OCI-LY1 (cell line): ENCODE data around the gene IGFBP2.

Experiments
- H2AFZ ChIP-seq: fragments of 200-600 bp; sonication (generic), shearing (Covaris generic); 2 replicates; pipeline ENCODE4 v1.6.0; 2014; ENCODE audit warnings: antibody characterized with exemption, mild to moderate bottlenecking, low read length
- H3F3A ChIP-seq: fragments of 200-600 bp; sonication (generic), shearing (Covaris generic); 2 replicates; pipeline ENCODE4 v1.6.0; 2014; ENCODE audit warnings: mild to moderate bottlenecking, antibody characterized with exemption, low read length, moderate library complexity; ENCODE audit not compliant: insufficient read depth
- H3K27ac ChIP-seq: fragments of 200-600 bp; sonication (generic); 2 replicates; pipeline ENCODE4 v1.5.1; 2014; ENCODE audit warnings: low read length, mixed run types, mild to moderate bottlenecking, low read depth; ENCODE audit not compliant: poor library complexity, severe bottlenecking
- H3K27me3 ChIP-seq: fragments of 200-600 bp; sonication (generic); 2 replicates; pipeline ENCODE4 v1.6.0; 2014; ENCODE audit warnings: antibody characterized with exemption, mild to moderate bottlenecking, low read length, moderate library complexity; ENCODE audit not compliant: insufficient read depth
- H3K36me3 ChIP-seq: fragments of 200-600 bp; sonication (generic); 2 replicates; pipeline ENCODE4 v1.6.1; 2014; ENCODE audit warnings: mild to moderate bottlenecking, antibody characterized with exemption, low read length, moderate library complexity, mixed read lengths; ENCODE audit not compliant: insufficient read depth
- H3K4me1 ChIP-seq: fragments of 200-600 bp; sonication (generic); 2 replicates; pipeline ENCODE4 v1.5.1; 2014; ENCODE audit warnings: mild to moderate bottlenecking, low read length, moderate library complexity; ENCODE audit not compliant: insufficient read depth, severe bottlenecking
- H3K4me2 ChIP-seq: fragments of 200-600 bp; sonication (generic), shearing (Covaris generic); 2 replicates; pipeline ENCODE4 v1.6.1; 2014; ENCODE audit warnings: low read length
- H3K4me3 ChIP-seq: fragments of 200-600 bp; sonication (generic); 2 replicates; pipeline ENCODE4 v1.5.1; 2014; ENCODE audit warnings: low read length, low read depth, mild to moderate bottlenecking, mixed read lengths; ENCODE audit not compliant: poor library complexity, severe bottlenecking
- H3K79me2 ChIP-seq: fragments of 200-600 bp; shearing (Covaris generic); 2 replicates; pipeline ENCODE4 v1.6.1; 2016; ENCODE audit warnings: mixed run types, low read length, mixed read lengths; ENCODE audit not compliant: insufficient read depth
- H3K9ac ChIP-seq: fragments of 200-600 bp; sonication (generic), shearing (Covaris generic); 2 replicates; pipeline ENCODE4 v1.6.1; 2014; ENCODE audit warnings: mild to moderate bottlenecking, low read length, mixed read lengths
- H3K9me2 ChIP-seq: fragments of 200-600 bp; sonication (generic), shearing (Covaris generic); 2 replicates; pipeline ENCODE4 v1.6.1; 2014; ENCODE audit warnings: low read depth, mild to moderate bottlenecking, low read length, mixed read lengths
- H3K9me3 ChIP-seq: fragments of 200-600 bp; shearing (Covaris generic); 2 replicates; pipeline ENCODE4 v1.6.1; 2014; ENCODE audit warnings: low read length, mixed read lengths
- H4K20me1 ChIP-seq: fragments of 200-600 bp; sonication (generic), shearing (Covaris generic); 2 replicates; pipeline ENCODE4 v1.6.0; 2016; ENCODE audit warnings: mild to moderate bottlenecking, low read length; ENCODE audit not compliant: insufficient read depth
- CTCF ChIP-seq: fragments of 200-600 bp; sonication (generic), shearing (Covaris generic); IDR thresholded peaks from 2 replicates; pipeline ENCODE4 v1.5.1; 2017; ENCODE audit warnings: mild to moderate bottlenecking, antibody characterized with exemption, low read length, moderate library complexity, mixed read lengths
- EZH2 ChIP-seq: fragments of 200-600 bp; sonication (generic), shearing (Covaris generic); IDR thresholded peaks from 2 replicates; pipeline ENCODE4 v1.8.0; 2017; ENCODE audit warnings: borderline replicate concordance, mixed run types, mild to moderate bottlenecking, antibody characterized with exemption, low read length, moderate library complexity, mixed read lengths

Gene IGFBP2

GRCh38 chr2:216687111-216687510 lies 53.9 kb downstream of the IGFBP2 start:
- Histone ChIP-seq H3K9me3 (no peaks in the 10 kb centered on the region), H3K4me2 (no peak overlapping the region), H3K4me1 (no peaks in the 10 kb centered on the region), H3K27ac (no peak overlapping the region), H3F3A (no peaks in the 10 kb centered on the region), H3K36me3 (no peaks in the 10 kb centered on the region), H3K9me2 (no peaks in the 10 kb centered on the region), H3K27me3 (no peaks in the 10 kb centered on the region), H3K4me3 (no peak overlapping the region), H4K20me1 (no peaks in the 10 kb centered on the region), H3K9ac (no peak overlapping the region), H2AFZ (no peak overlapping the region), H3K79me2 (no peaks in the 10 kb centered on the region)
- TF ChIP-seq EZH2 (no peak), CTCF (no peak)

- Histone ChIP-seq H3K27ac (no peak overlapping the region), H3K4me2 (no peak overlapping the region), H3K9ac (no peak overlapping the region), H3K9me2 (no peaks in the 10 kb centered on the region), H4K20me1 (no peaks in the 10 kb centered on the region), H3K9me3 (no peaks in the 10 kb centered on the region), H3F3A (no peaks in the 10 kb centered on the region), H3K79me2 (no peaks in the 10 kb centered on the region), H3K4me1 (no peaks in the 10 kb centered on the region), H3K36me3 (no peaks in the 10 kb centered on the region), H3K27me3 (no peaks in the 10 kb centered on the region), H2AFZ (no peak overlapping the region), H3K4me3 (no peak overlapping the region)
- TF ChIP-seq CTCF: peak; percentile 65
- TF ChIP-seq EZH2: no peak
Observed at GRCh38 chr2:216687646-216688045, 54.4 kb downstream of the IGFBP2 start.

- Histone ChIP-seq H3K9me2 (no peaks in the 10 kb centered on the region), H3K27me3 (no peaks in the 10 kb centered on the region), H2AFZ (no peak overlapping the region), H3K4me3 (no peak overlapping the region), H3K27ac (no peak overlapping the region), H3K4me1 (no peaks in the 10 kb centered on the region), H3K79me2 (no peaks in the 10 kb centered on the region), H3F3A (no peaks in the 10 kb centered on the region), H3K9me3 (no peaks in the 10 kb centered on the region), H3K4me2 (no peak overlapping the region), H3K36me3 (no peaks in the 10 kb centered on the region), H4K20me1 (no peaks in the 10 kb centered on the region), H3K9ac (no peak overlapping the region)
- no peak for TF ChIP-seq EZH2
- no peak for TF ChIP-seq CTCF
Observed at GRCh38 chr2:216688731-216689340, 55.6 kb downstream of the IGFBP2 start.
